Dermis microvascular lymphatic vessel endothelial cell (primary cell): ENCODE measurements around the gene SCT. TPM values are rescaled to one million over a fixed set of nuclear protein-coding genes. Genes with fewer than 3 reads are reported as not detected.

Source experiments
- DNase-seq, 2 donors: peaks; one replicate each; pipeline versions ENCODE4 v3.0.0 to v3.0.0-alpha.2; 2010; ENCODE audit warnings: low read depth in 2 of 2
- total RNA-seq: library from RNA; depleted of rRNA; stranded (reverse); fragments of >200 nt; gene quantifications from 2 replicates; pipeline ENCODE4 v1.2.1, GENCODE V29; 2014

SCT gene
- total RNA-seq, 1 donor from 2014 or later: not detected

- no peak for DNase-seq
Measured at GRCh38 chr11:611001-611996, 15.7 kb downstream of the SCT start.

- DNase-seq: no peak
Measured at GRCh38 chr11:610146-610801, 16.7 kb downstream of the SCT start.

GRCh38 chr11:609341-609811 lies 17.6 kb downstream of the SCT start:
- DNase-seq: no peak

GRCh38 chr11:608791-609251 lies 18.2 kb downstream of the SCT start:
- DNase-seq: peak; percentile 24 to 33

- DNase-seq: no peak
Measured at GRCh38 chr11:607971-608659, 18.9 kb downstream of the SCT start.

- DNase-seq: no peak
Measured at GRCh38 chr11:607020-607780, 19.8 kb downstream of the SCT start.

GRCh38 chr11:606245-606644 lies 20.7 kb downstream of the SCT start:
- DNase-seq: no peak

- no peak for DNase-seq
Measured at GRCh38 chr11:605286-606129, 21.5 kb downstream of the SCT start.

GRCh38 chr11:603154-603553 lies 23.8 kb downstream of the SCT start:
- no peak for DNase-seq

GRCh38 chr11:601573-602245 lies 25.3 kb downstream of the SCT start:
- DNase-seq: no peak

- DNase-seq: no peak
Measured at GRCh38 chr11:598005-598680, 28.8 kb downstream of the SCT start.

- no peak for DNase-seq
Measured at GRCh38 chr11:597166-597725, 29.7 kb downstream of the SCT start.

GRCh38 chr11:596374-596773 lies 30.6 kb downstream of the SCT start:
- no peak for DNase-seq

GRCh38 chr11:595400-595799 lies 31.6 kb downstream of the SCT start:
- DNase-seq: no peak

- DNase-seq: no peak
Measured at GRCh38 chr11:593347-593746, 33.6 kb downstream of the SCT start.

- DNase-seq: no peak
Measured at GRCh38 chr11:592918-593317, 34.1 kb downstream of the SCT start.

GRCh38 chr11:592501-592900 lies 34.5 kb downstream of the SCT start:
- no peak for DNase-seq

GRCh38 chr11:590997-591396 lies 36.0 kb downstream of the SCT start:
- no peak for DNase-seq

GRCh38 chr11:589798-590197 lies 37.2 kb downstream of the SCT start:
- DNase-seq: no peak
